ENCODE measurements around the gene APOL6. TPM values are rescaled to one million over a fixed set of nuclear protein-coding genes. Genes with fewer than 3 reads are reported as not detected.

APOL6 gene
- total RNA-seq, 2 donors from 2014 or later: 15.3 to 26.5 TPM

DNA sequence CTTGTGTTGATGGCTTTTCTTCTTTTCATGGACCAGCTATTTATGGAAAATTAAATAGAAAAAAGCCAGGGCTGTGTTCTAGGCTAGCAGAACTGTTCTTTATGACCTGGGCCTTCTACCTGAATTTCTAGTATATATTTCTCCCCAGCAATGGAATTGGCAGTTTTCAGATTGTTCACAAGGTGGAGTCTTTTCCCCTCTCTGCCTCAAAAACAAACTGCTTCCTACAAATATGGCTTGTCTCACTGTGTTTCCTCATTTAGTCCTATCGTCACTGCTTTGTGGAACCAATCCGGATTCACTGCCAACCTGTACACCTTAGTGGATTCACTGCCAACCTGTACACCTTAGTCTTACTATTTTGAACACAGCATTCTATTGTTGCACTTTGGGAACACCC is 64.4 kb downstream of the APOL6 start:
- Histone ChIP-seq H3K36me3 (no peaks in the 10 kb centered on the region), H3K4me1 (ENCODE audit: control insufficient read depth in 1 of 2, low read depth in 2 of 2) (peaks cover 0 to 8% of the 10 kb centered on the region in 2 donors), H3K9me3 (no peaks in the 10 kb centered on the region), H3K27me3 (replicated peaks; ENCODE audit: insufficient read depth) (no peaks in the 10 kb centered on the region), H3K27ac (no peak overlapping the region), H3K4me3 (no peak overlapping the region)
- ATAC-seq (ENCODE audit: insufficient number of reproducible peaks, low FRiP score, low read depth): no peak
- DNase-seq (ENCODE audit: low spot score): no peak
- TF ChIP-seq, protein P1, sequence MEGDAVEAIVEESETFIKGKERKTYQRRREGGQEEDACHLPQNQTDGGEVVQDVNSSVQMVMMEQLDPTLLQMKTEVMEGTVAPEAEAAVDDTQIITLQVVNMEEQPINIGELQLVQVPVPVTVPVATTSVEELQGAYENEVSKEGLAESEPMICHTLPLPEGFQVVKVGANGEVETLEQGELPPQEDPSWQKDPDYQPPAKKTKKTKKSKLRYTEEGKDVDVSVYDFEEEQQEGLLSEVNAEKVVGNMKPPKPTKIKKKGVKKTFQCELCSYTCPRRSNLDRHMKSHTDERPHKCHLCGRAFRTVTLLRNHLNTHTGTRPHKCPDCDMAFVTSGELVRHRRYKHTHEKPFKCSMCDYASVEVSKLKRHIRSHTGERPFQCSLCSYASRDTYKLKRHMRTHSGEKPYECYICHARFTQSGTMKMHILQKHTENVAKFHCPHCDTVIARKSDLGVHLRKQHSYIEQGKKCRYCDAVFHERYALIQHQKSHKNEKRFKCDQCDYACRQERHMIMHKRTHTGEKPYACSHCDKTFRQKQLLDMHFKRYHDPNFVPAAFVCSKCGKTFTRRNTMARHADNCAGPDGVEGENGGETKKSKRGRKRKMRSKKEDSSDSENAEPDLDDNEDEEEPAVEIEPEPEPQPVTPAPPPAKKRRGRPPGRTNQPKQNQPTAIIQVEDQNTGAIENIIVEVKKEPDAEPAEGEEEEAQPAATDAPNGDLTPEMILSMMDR (IDR thresholded peaks at IDR 0.05): no peak

DNA sequence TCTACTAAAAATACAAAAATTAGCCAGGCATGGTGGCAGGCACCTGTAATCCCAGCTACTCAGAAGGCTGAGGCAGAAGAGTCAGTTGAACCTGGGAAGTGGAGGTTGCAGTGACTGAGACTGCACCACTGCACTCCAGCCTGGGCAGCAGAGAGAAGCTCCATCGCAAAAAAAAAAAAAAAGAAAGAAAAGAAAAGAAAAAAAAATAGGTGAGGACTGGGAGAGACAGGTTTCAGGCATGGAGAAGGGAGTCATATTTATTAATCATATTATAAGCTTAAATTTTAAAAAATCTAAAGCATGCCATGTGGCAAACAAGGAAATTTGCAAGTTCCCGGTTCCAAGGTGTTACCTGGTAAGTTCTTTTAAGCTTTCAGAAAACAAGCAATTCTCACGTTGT is 69.3 kb downstream of the APOL6 start, which contains the start of gene APOL5:
Gene APOL5, plus strand, starts transcription at position 301 of the 400 bp plus-strand sequence. Its CDS starts 0 bp downstream, at position 301.
- DNase-seq (ENCODE audit: low spot score) (no peak), ATAC-seq (ENCODE audit: insufficient number of reproducible peaks, low FRiP score, low read depth) (no peak)
- Histone ChIP-seq H3K4me3 (no peak within 1 kb of the TSS), H3K27ac (no peak within 1 kb of the TSS), H3K27me3 (replicated peaks; ENCODE audit: insufficient read depth) (no peaks in the 10 kb centered on the region), H3K9me3 (no peaks in the 10 kb centered on the region), H3K36me3 (no peaks in the 10 kb centered on the region), H3K4me1 (ENCODE audit: control insufficient read depth in 1 of 2, low read depth in 2 of 2) (no peaks in the 10 kb centered on the region)
- TF ChIP-seq, protein P1 (IDR thresholded peaks at IDR 0.05): no peak

Other genes starting within 250 kb of the APOL6 start
- gene MCM5, start 248.3 kb upstream of the APOL6 start, total RNA-seq: 10 to 100 TPM; 18.1 to 53.1 TPM
- 10 to 100 TPM; 14.0 to 18.8 TPM for gene RASD2, start 107.6 kb upstream of the APOL6 start, total RNA-seq
- gene MB, start 31.1 kb upstream of the APOL6 start, total RNA-seq: not detected
- gene APOL5, start 69.4 kb downstream of the APOL6 start, total RNA-seq: not detected